ENCODE measurements around the gene CCDC142.

DNA sequence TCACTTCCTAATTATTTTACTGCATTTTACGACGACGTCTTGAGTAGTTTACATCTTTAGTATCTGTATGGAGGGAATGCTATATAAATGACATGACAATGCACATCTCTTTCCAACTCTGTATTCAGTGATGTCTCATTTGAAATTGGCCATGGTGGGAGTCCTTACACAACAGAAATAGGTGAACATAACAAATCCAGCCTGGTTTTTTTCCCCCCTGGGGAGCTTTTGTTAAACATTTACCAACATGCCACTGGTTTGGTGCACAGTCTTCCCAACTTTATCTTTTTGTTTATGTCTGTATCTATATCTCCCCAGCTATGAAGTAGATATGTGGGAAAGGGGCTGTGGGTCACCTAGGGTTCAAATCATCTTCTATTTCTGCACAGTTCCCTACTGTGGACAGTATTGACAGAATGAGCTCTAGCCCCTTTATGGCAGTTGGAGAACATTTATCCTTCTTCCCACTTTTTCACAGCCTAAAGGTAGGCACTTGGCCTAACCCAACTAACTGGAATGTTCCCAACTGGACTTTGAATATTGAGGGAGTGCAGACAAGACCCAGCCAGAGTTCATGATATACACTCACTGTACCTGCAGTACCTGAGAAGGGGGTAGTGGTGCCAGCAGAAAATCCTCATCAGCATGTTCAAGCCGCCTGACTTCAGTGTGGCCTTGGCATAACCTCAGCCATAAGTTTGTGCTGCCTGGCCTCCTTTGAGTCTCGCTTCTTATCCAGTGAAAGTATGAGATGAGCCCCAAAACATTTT, 35.4 kb downstream of the CCDC142 start:
- TF ChIP-seq, protein P1, sequence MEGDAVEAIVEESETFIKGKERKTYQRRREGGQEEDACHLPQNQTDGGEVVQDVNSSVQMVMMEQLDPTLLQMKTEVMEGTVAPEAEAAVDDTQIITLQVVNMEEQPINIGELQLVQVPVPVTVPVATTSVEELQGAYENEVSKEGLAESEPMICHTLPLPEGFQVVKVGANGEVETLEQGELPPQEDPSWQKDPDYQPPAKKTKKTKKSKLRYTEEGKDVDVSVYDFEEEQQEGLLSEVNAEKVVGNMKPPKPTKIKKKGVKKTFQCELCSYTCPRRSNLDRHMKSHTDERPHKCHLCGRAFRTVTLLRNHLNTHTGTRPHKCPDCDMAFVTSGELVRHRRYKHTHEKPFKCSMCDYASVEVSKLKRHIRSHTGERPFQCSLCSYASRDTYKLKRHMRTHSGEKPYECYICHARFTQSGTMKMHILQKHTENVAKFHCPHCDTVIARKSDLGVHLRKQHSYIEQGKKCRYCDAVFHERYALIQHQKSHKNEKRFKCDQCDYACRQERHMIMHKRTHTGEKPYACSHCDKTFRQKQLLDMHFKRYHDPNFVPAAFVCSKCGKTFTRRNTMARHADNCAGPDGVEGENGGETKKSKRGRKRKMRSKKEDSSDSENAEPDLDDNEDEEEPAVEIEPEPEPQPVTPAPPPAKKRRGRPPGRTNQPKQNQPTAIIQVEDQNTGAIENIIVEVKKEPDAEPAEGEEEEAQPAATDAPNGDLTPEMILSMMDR (IDR thresholded peaks at IDR 0.05) = no peak
- no peak for TF ChIP-seq POLR2A (IDR thresholded peaks at IDR 0.05)

Measured in uterus (tissue), 2 donors.